Fibroblast of villous mesenchyme (primary cell): ENCODE measurements around the gene NRG3. TPM values are rescaled to one million over a fixed set of nuclear protein-coding genes. Genes with fewer than 3 reads are reported as not detected.

ENCODE experiments used
- DNase-seq: peaks from one replicate; pipeline ENCODE4 v3.0.0-alpha.2; 2010; ENCODE audit warnings: low read depth
- H3K4me3 ChIP-seq: 2 replicates; pipeline ENCODE4 v1.5.1; 2011; ENCODE audit warnings: low read depth, mild to moderate bottlenecking, low read length
- total RNA-seq: library from RNA; depleted of rRNA; stranded (reverse); fragments of >200 nt; gene quantifications from 2 replicates; pipeline ENCODE4 v1.2.3, GENCODE V29; 2012
- TF ChIP-seq, protein P1 (sequence below): IDR thresholded peaks from 2 replicates; pipeline ENCODE4 v1.5.1; 2012; ENCODE audit warnings: low read depth, mild to moderate bottlenecking, low read length; ENCODE audit not compliant: insufficient read depth

NRG3 gene
- total RNA-seq: not detected in 2 replicates

DNA sequence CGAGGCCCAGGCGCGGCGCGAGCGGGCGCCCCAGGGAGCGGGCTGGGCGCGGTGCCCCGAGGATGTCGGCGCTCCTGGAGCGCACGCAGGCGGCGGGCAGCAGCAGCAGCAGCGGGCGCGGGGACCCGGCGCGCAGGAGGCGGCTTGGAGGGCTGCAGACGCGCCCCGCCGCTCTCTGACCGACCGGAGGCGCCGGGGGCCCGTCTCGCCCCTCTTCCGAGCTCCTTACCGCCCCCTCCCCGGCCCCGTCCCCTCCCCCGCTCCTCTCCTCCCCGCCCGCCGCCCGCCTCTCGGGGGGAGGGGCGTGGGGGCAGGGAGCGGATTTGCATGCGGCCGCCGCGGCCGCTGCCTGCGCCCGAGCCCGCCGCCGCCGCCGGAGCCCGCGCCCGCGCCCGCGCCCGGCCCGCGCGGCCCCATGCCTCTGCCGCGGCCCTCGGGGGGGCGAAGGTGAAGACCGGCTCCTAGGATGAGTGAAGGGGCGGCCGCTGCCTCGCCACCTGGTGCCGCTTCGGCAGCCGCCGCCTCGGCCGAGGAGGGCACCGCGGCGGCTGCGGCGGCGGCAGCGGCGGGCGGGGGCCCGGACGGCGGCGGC, at the start of gene NRG3:
Gene NRG3, plus strand, starts transcription at position 320 of the 592 bp plus-strand sequence.
- TF ChIP-seq, protein P1, sequence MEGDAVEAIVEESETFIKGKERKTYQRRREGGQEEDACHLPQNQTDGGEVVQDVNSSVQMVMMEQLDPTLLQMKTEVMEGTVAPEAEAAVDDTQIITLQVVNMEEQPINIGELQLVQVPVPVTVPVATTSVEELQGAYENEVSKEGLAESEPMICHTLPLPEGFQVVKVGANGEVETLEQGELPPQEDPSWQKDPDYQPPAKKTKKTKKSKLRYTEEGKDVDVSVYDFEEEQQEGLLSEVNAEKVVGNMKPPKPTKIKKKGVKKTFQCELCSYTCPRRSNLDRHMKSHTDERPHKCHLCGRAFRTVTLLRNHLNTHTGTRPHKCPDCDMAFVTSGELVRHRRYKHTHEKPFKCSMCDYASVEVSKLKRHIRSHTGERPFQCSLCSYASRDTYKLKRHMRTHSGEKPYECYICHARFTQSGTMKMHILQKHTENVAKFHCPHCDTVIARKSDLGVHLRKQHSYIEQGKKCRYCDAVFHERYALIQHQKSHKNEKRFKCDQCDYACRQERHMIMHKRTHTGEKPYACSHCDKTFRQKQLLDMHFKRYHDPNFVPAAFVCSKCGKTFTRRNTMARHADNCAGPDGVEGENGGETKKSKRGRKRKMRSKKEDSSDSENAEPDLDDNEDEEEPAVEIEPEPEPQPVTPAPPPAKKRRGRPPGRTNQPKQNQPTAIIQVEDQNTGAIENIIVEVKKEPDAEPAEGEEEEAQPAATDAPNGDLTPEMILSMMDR: no peak
- no peak within 1 kb of the TSS for H3K4me3 ChIP-seq
- no peak for DNase-seq

DNA sequence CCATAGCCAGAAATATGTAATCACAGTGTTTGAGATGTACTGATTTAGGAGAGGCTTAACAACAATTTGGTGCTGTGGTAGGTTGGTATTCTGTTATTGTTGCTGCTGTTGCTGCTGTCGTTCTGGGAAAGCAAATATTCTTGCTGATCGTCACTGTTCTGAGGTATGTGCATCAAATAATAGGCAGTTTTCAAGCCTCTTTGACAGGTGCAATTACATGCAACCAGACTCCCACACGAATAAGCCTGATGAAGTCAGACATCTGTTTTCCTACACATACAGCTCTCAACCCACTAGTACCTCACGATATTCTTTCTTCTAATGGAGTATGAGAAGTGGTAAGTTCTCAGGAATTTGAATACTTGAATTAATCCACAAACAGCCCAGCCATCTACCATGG, 46.7 kb upstream of the NRG3 start:
- TF ChIP-seq, protein P1: no peak
- H3K4me3 ChIP-seq: no peak overlapping the region
- no peak for DNase-seq

DNA sequence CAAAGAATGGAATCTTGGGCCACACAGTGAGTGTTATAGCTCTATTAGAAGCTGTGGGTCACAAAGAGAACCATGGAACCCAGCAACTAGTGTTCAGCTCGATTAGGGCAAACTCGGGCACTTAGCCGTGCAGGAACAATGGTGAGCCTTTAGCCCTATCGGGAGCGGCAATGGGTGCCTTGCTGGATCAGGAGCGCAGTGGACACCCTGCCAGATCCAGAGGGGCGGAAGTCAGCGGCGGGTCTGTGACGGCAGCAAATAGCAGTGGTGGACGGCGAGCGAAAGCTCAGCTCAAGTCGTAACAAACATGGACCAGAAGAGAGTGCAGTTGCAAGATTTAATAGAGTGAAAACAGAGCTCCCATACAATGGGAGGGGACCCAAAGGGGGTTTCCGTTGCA, 43.9 kb upstream of the NRG3 start:
- TF ChIP-seq, protein P1: no peak
- DNase-seq: no peak
- H3K4me3 ChIP-seq: no peak overlapping the region

DNA sequence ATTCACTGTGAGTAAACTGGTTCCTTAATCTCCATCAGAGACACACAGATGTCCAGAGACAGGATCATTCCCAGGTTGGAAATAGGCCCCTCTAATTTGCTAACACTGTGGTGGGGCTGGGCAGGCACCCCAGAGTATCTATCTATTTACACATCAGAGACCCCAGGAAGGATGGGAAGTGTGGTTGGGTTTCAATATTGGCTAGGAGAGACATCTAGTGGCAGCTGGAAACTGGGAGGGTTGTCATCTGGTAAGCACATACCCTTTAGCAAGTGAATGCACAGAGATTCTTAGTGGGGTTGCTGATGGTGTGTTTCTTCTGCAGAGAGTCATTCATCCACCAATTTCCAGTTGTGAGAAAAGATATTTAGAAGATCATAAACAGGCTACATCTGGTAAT, 36.0 kb upstream of the NRG3 start:
- no peak for DNase-seq
- TF ChIP-seq, protein P1: no peak
- no peak overlapping the region for H3K4me3 ChIP-seq

GRCh38 chr10:81843042-81843441, 32.0 kb upstream of the NRG3 start:
- no peak for DNase-seq
- TF ChIP-seq, protein P1: no peak
- H3K4me3 ChIP-seq: no peak overlapping the region

GRCh38 chr10:81847675-81848074, 27.3 kb upstream of the NRG3 start:
- TF ChIP-seq, protein P1: no peak
- no peak for DNase-seq
- H3K4me3 ChIP-seq: no peak overlapping the region

GRCh38 chr10:81848514-81848913, 26.5 kb upstream of the NRG3 start:
- H3K4me3 ChIP-seq: no peak overlapping the region
- TF ChIP-seq, protein P1: no peak
- DNase-seq: no peak
